ENCODE measurements around the gene BEGAIN. TPM values are rescaled to one million over a fixed set of nuclear protein-coding genes. Genes with fewer than 3 reads are reported as not detected.

BEGAIN gene
- total and polyA plus RNA-seq, 8 donors = 1.2 to 3.6 (median 2.0) TPM

- ATAC-seq (no peak), DNase-seq (no peak)
- Histone ChIP-seq H3K36me3 (no peaks in the 10 kb centered on the region), H3K27ac (no peak overlapping the region), H3K4me1 (peaks cover 4 to 22% of the 10 kb centered on the region in 2 donors), H3K4me3 (no peak overlapping the region), H3K27me3 (peaks cover 0 to 27% of the 10 kb centered on the region in 2 donors), H3K9me3 (no peaks in the 10 kb centered on the region)
- intact Hi-C loops (cut with DNase I) = no loop called here
- TF ChIP-seq, protein P1, sequence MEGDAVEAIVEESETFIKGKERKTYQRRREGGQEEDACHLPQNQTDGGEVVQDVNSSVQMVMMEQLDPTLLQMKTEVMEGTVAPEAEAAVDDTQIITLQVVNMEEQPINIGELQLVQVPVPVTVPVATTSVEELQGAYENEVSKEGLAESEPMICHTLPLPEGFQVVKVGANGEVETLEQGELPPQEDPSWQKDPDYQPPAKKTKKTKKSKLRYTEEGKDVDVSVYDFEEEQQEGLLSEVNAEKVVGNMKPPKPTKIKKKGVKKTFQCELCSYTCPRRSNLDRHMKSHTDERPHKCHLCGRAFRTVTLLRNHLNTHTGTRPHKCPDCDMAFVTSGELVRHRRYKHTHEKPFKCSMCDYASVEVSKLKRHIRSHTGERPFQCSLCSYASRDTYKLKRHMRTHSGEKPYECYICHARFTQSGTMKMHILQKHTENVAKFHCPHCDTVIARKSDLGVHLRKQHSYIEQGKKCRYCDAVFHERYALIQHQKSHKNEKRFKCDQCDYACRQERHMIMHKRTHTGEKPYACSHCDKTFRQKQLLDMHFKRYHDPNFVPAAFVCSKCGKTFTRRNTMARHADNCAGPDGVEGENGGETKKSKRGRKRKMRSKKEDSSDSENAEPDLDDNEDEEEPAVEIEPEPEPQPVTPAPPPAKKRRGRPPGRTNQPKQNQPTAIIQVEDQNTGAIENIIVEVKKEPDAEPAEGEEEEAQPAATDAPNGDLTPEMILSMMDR (IDR thresholded peaks at IDR 0.05) = no peak
These were observed 34.6 kb downstream of the BEGAIN start for GRCh38 chr14:100552524-100553125.

GRCh38 chr14:100551056-100551455, 36.2 kb downstream of the BEGAIN start:
- ATAC-seq (no peak), DNase-seq (no peak)
- Histone ChIP-seq H3K4me3 (no peak overlapping the region), H3K27me3 (peaks cover 0 to 17% of the 10 kb centered on the region in 2 donors), H3K36me3 (no peaks in the 10 kb centered on the region), H3K4me1 (peaks cover 12 to 28% of the 10 kb centered on the region in 2 donors), H3K9me3 (no peaks in the 10 kb centered on the region), H3K27ac (no peak overlapping the region)
- intact Hi-C loops (cut with DNase I) = no loop called here
- TF ChIP-seq, protein P1 (IDR thresholded peaks at IDR 0.05) = no peak

GRCh38 chr14:100549834-100550625, 37.2 kb downstream of the BEGAIN start:
- Histone ChIP-seq H3K27me3 (peaks cover 0 to 13% of the 10 kb centered on the region in 2 donors), H3K27ac (no peak overlapping the region), H3K4me1 (peaks cover 12 to 33% of the 10 kb centered on the region in 2 donors), H3K9me3 (no peaks in the 10 kb centered on the region), H3K36me3 (no peaks in the 10 kb centered on the region), H3K4me3 (no peak overlapping the region)
- ATAC-seq = no peak
- no peak for DNase-seq
- TF ChIP-seq, protein P1 (IDR thresholded peaks at IDR 0.05) = no peak
- intact Hi-C loops (cut with DNase I) = no loop called here

DNA sequence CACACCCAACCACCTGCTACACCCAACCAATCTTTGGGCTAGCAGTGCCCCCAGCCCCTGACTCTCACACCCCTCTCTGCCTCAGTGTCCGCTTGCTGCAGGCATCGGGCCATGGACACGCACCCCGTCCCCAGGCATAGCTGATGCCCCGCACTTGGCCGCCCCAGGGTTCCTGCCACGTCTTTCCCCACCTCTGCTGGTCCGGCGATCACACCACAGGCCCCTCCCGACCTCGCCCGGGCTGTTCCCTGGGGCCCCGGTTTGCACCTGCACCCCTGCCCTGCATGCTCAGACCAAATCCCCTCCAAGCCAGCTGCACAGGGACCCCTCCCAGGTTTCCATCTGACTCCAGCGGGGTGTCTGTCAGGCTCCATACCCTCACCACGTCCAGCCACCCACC, 38.3 kb downstream of the BEGAIN start:
- Histone ChIP-seq H3K36me3 (no peaks in the 10 kb centered on the region), H3K9me3 (no peaks in the 10 kb centered on the region), H3K27me3 (peaks cover 0 to 4% of the 10 kb centered on the region in 2 donors), H3K27ac (no peak overlapping the region), H3K4me3 (no peak overlapping the region), H3K4me1 (peaks cover 12 to 29% of the 10 kb centered on the region in 2 donors)
- DNase-seq = no peak
- TF ChIP-seq, protein P1 (IDR thresholded peaks at IDR 0.05) = no peak
- no peak for ATAC-seq
- intact Hi-C loops (cut with DNase I) = no loop called here

- no peaks in the 10 kb centered on the region for H3K27me3 ChIP-seq
- intact Hi-C loops (cut with DNase I) = no loop called here
- no peak for ATAC-seq
- H3K4me3 ChIP-seq = no peak overlapping the region
- peak overlapping the region in 1 of 2 donors; percentile 89 for H3K27ac ChIP-seq
- no peaks in the 10 kb centered on the region for H3K9me3 ChIP-seq
- DNase-seq = no peak
- TF ChIP-seq, protein P1 (IDR thresholded peaks at IDR 0.05) = no peak
- H3K4me1 ChIP-seq = peaks cover 12 to 28% of the 10 kb centered on the region in 2 donors
- no peaks in the 10 kb centered on the region for H3K36me3 ChIP-seq
These were observed 38.9 kb downstream of the BEGAIN start for GRCh38 chr14:100548295-100548655.

Data from left lung (tissue), 10 donors.